ENCODE measurements around the gene KRT23.

DNA sequence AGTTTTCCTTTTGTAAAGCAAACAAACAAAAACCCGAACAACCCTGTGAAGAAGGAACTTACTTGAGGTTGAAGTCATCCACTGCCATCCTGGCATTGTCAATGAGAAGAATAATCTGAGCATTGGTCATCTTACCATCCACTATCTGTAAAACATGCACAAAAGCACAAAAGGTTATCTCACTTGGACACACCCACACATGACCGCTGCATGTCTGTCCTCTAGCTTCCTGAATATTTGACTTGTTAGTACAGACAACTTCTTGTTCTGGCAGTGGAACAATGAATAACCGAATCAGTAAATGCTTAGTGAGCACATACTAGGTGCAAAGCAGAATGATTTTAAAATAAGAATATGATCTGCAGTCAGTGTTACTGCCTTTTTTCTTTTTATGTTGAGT lies 6.1 kb downstream of the KRT23 start:
- TF ChIP-seq, protein P1, sequence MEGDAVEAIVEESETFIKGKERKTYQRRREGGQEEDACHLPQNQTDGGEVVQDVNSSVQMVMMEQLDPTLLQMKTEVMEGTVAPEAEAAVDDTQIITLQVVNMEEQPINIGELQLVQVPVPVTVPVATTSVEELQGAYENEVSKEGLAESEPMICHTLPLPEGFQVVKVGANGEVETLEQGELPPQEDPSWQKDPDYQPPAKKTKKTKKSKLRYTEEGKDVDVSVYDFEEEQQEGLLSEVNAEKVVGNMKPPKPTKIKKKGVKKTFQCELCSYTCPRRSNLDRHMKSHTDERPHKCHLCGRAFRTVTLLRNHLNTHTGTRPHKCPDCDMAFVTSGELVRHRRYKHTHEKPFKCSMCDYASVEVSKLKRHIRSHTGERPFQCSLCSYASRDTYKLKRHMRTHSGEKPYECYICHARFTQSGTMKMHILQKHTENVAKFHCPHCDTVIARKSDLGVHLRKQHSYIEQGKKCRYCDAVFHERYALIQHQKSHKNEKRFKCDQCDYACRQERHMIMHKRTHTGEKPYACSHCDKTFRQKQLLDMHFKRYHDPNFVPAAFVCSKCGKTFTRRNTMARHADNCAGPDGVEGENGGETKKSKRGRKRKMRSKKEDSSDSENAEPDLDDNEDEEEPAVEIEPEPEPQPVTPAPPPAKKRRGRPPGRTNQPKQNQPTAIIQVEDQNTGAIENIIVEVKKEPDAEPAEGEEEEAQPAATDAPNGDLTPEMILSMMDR (IDR thresholded peaks at IDR 0.05), result no peak
- no peak for TF ChIP-seq EZH2 (IDR thresholded peaks at IDR 0.05)

Data from neural progenitor cell (in vitro differentiated cells).